Astrocyte (in vitro differentiated cells and primary cell): ENCODE data around the gene TBXT. TPM values are rescaled to one million over a fixed set of nuclear protein-coding genes. Genes with fewer than 3 reads are reported as not detected.

Experiments
- DNase-seq: peaks from one replicate; pipeline ENCODE4 v3.0.0-alpha.2; 2010; ENCODE audit warnings: low read depth
- FAIRE-seq: peaks from 2 replicates; lab custom pipeline; 2011; peaks lifted over from hg19 to GRCh38; lab: Jason Lieb, UNC
- H2AFZ ChIP-seq: 2 replicates; pipeline ENCODE4 v1.6.0; 2012; ENCODE audit warnings: low read depth, low read length, inconsistent platforms
- H3K27ac ChIP-seq: 2 replicates; pipeline ENCODE4 v1.5.1; 2011; ENCODE audit warnings: low read depth, low read length, inconsistent platforms
- H3K27me3 ChIP-seq: 2 replicates; pipeline ENCODE4 v1.6.0; 2011; ENCODE audit warnings: low read length, inconsistent platforms; ENCODE audit not compliant: insufficient read depth
- H3K36me3 ChIP-seq: 2 replicates; pipeline ENCODE4 v1.5.1; 2011; ENCODE audit warnings: low read length, inconsistent platforms; ENCODE audit not compliant: insufficient read depth
- H3K4me1 ChIP-seq: 2 replicates; pipeline ENCODE4 v1.5.1; 2011; ENCODE audit warnings: low read length, inconsistent platforms; ENCODE audit not compliant: insufficient read depth
- H3K4me2 ChIP-seq: 2 replicates; pipeline ENCODE4 v1.6.0; 2012; ENCODE audit warnings: low read length, inconsistent platforms
- H3K4me3 ChIP-seq: 2 replicates; pipeline ENCODE4 v1.5.1; 2011; ENCODE audit warnings: low read depth, mild to moderate bottlenecking, low read length, inconsistent platforms; ENCODE audit not compliant: insufficient read depth
- H3K79me2 ChIP-seq: 2 replicates; pipeline ENCODE4 v1.6.0; 2012; ENCODE audit warnings: mild to moderate bottlenecking, low read length, inconsistent platforms; ENCODE audit not compliant: insufficient read depth
- H3K9ac ChIP-seq: 2 replicates; pipeline ENCODE4 v1.6.0; 2012; ENCODE audit warnings: mild to moderate bottlenecking, low read length, inconsistent platforms
- H3K9me3 ChIP-seq: 2 replicates; pipeline ENCODE4 v1.5.1; 2012; ENCODE audit warnings: low read depth, mild to moderate bottlenecking, low read length, inconsistent platforms; ENCODE audit not compliant: insufficient read depth
- H4K20me1 ChIP-seq: 2 replicates; pipeline ENCODE4 v1.6.0; 2012; ENCODE audit warnings: low read length, inconsistent platforms; ENCODE audit not compliant: insufficient read depth
- H3K27ac Mint-ChIP-seq: one replicate; pipeline ENCODE4 v1.8.0; 2021; ENCODE audit warnings: mild to moderate bottlenecking, mixed read lengths; ENCODE audit not compliant: unreplicated experiment
- H3K27me3 Mint-ChIP-seq: one replicate; pipeline ENCODE4 v1.8.0; 2021; ENCODE audit warnings: low read depth, mixed read lengths; ENCODE audit not compliant: unreplicated experiment
- H3K36me3 Mint-ChIP-seq: one replicate; pipeline ENCODE4 v1.8.0; 2021; ENCODE audit warnings: low read depth, mixed read lengths; ENCODE audit not compliant: unreplicated experiment
- H3K4me1 Mint-ChIP-seq: one replicate; pipeline ENCODE4 v1.8.0; 2021; ENCODE audit warnings: low read depth, mixed read lengths; ENCODE audit not compliant: unreplicated experiment
- H3K4me3 Mint-ChIP-seq: one replicate; pipeline ENCODE4 v1.8.0; 2021; ENCODE audit warnings: mild to moderate bottlenecking, moderate library complexity, mixed read lengths; ENCODE audit not compliant: unreplicated experiment
- H3K9me3 Mint-ChIP-seq: one replicate; pipeline ENCODE4 v1.8.0; 2021; ENCODE audit warnings: mild to moderate bottlenecking, mixed read lengths; ENCODE audit not compliant: unreplicated experiment
- EZH2 ChIP-seq: IDR thresholded peaks from 2 replicates; pipeline ENCODE4 v1.6.1; 2012; ENCODE audit warnings: mild to moderate bottlenecking, low read length, inconsistent platforms; ENCODE audit not compliant: insufficient read depth
- total RNA-seq: library from RNA; stranded (reverse); gene quantifications from 2 replicates; pipeline ENCODE4 v1.2.1, GENCODE V29; 2021
- TF ChIP-seq, protein P1 (sequence below): IDR thresholded peaks from 2 replicates; pipeline ENCODE4 v1.5.1; 2011; ENCODE audit warnings: low read depth, mild to moderate bottlenecking, inconsistent platforms, low read length, moderate library complexity; ENCODE audit not compliant: insufficient read depth

The TBXT gene
- total RNA-seq, 1 donor from 2014 or later: not detected

GRCh38 chr6:166169549-166170421 is 2.1 kb upstream of the TBXT start:
- peaks cover 7% of the 10 kb centered on the region for H3K9me3 ChIP-seq
- no peaks in the 10 kb centered on the region for H3K4me1 ChIP-seq
- FAIRE-seq (no peak), DNase-seq (no peak)
- H4K20me1 ChIP-seq: no peaks in the 10 kb centered on the region
- no peak overlapping the region for H3K4me3 Mint-ChIP-seq
- H3K4me2 ChIP-seq: no peak overlapping the region
- H3K27ac Mint-ChIP-seq: peak overlapping the region; percentile 37
- H3K36me3 Mint-ChIP-seq: no peaks in the 10 kb centered on the region
- no peak overlapping the region for H2AFZ ChIP-seq
- peaks cover 75% of the 10 kb centered on the region for H3K27me3 ChIP-seq
- no peak overlapping the region for H3K27ac ChIP-seq
- H3K36me3 ChIP-seq: no peaks in the 10 kb centered on the region
- peaks cover 5% of the 10 kb centered on the region for H3K9me3 Mint-ChIP-seq
- no peak for TF ChIP-seq EZH2
- TF ChIP-seq, protein P1, sequence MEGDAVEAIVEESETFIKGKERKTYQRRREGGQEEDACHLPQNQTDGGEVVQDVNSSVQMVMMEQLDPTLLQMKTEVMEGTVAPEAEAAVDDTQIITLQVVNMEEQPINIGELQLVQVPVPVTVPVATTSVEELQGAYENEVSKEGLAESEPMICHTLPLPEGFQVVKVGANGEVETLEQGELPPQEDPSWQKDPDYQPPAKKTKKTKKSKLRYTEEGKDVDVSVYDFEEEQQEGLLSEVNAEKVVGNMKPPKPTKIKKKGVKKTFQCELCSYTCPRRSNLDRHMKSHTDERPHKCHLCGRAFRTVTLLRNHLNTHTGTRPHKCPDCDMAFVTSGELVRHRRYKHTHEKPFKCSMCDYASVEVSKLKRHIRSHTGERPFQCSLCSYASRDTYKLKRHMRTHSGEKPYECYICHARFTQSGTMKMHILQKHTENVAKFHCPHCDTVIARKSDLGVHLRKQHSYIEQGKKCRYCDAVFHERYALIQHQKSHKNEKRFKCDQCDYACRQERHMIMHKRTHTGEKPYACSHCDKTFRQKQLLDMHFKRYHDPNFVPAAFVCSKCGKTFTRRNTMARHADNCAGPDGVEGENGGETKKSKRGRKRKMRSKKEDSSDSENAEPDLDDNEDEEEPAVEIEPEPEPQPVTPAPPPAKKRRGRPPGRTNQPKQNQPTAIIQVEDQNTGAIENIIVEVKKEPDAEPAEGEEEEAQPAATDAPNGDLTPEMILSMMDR: no peak
- no peak overlapping the region for H3K9ac ChIP-seq
- peaks cover 4% of the 10 kb centered on the region for H3K4me1 Mint-ChIP-seq
- H3K4me3 ChIP-seq: no peak overlapping the region
- H3K27me3 Mint-ChIP-seq: peaks cover 44% of the 10 kb centered on the region
- H3K79me2 ChIP-seq: no peaks in the 10 kb centered on the region

- Histone ChIP-seq H3K79me2 (no peaks in the 10 kb centered on the region), H4K20me1 (no peaks in the 10 kb centered on the region), H3K4me3 (peak overlapping the region; percentile 5), H3K27ac (no peak overlapping the region), H3K27me3 (peaks cover 80% of the 10 kb centered on the region), H3K4me2 (peak overlapping the region; percentile 58), H3K9ac (no peak overlapping the region), H3K36me3 (no peaks in the 10 kb centered on the region), H2AFZ (no peak overlapping the region), H3K4me1 (no peaks in the 10 kb centered on the region), H3K9me3 (peaks cover 7% of the 10 kb centered on the region)
- Mint-ChIP-seq H3K4me1 (peaks cover 4% of the 10 kb centered on the region), H3K27ac (peak overlapping the region; percentile 37), H3K9me3 (peaks cover 5% of the 10 kb centered on the region), H3K36me3 (no peaks in the 10 kb centered on the region), H3K27me3 (peaks cover 53% of the 10 kb centered on the region), H3K4me3 (peak overlapping the region; percentile 70)
- DNase-seq (no peak), FAIRE-seq (no peak)
- peak; percentile 58 for TF ChIP-seq EZH2
- TF ChIP-seq, protein P1: no peak
Measured at GRCh38 chr6:166168616-166169548, 1.2 kb upstream of the TBXT start.
